Bone marrow (tissue), 2 donors: Measurements from ENCODE around the gene MACIR.
"Not testable (repeated sequence)": the region's sequence is repeated elsewhere in the genome, so short reads cannot be mapped to it uniquely, and the experiment has no call there.

Experiments used
- DNase-seq, 2 donors: peaks; one replicate each; lab custom pipeline; 2025; lab: John Stamatoyannopoulos, UW

The MACIR gene, protein sequence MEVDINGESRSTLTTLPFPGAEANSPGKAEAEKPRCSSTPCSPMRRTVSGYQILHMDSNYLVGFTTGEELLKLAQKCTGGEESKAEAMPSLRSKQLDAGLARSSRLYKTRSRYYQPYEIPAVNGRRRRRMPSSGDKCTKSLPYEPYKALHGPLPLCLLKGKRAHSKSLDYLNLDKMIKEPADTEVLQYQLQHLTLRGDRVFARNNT

DNA sequence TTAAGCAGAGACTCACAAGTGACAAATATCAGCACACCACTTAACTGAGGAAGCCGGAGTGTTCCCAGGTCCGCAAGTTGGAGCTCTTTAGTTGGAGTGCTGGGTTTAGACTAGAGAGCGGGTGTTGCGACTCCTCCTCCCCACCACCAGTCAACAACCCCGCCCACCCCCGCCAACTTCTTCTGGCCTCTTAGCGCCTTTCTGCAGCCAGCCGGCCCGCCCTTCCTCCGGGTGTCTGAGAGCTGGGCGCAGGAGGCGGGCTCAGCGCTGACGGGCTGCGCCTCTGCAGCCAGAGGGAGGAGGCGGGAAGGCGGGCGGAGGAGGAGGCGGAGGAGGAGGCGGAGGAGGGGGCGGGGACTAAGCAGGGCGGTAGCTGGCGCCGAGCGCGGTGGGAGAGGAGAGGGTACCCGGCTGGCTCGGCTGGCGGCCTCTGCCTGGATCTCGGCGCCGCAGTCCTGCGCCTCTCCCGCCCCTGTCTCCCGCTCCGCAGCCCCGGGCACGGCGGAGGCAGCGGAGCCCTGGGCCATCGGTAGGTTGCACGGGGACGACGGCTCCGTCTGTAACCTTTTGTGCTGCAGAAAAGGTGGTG is at the start of gene MACIR:
Gene MACIR, plus strand, starts transcription at position 396 of the 589 bp plus-strand sequence. CDS start 17,157 bp downstream, outside the sequence.
- peak; percentile 80 to 98 for DNase-seq

DNA sequence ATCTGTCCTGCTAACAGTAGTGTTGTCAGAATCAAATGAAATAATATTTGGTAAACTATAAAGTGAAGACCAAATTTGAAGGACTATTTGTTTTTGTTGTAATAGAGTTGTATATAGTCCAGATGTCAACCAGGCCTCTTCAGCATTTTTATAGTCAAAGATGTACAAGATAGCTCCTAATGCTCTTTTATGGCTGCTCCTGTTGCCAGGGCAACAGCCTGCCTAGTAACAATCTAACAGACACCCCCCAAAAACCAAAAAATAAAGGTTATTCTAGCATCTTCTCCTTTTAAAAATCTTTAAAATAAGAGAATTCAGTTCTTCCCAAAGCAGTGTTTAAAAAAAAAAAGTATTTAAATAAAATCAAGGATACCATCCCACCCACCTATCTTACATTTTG is 49.5 kb upstream of the MACIR start:
- no peak for DNase-seq

DNA sequence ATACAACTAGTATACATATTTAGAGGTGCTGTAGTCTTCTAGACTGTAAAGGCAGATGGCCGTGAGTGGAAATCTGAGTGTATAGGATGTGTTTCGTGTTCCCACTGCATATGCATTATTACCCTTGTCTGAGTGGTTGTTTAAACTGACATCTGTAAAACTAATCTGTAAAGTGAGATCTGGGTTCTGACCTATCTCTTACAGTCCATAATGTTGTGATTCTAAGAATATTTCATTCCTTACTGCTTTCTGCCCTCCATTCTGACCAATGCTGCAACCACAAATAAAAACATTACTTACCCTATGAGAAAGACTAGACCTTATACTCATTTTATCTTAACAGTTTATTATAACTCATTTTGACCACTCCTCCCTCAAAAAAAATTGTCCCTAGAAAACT is 47.6 kb upstream of the MACIR start:
- no peak for DNase-seq

DNA sequence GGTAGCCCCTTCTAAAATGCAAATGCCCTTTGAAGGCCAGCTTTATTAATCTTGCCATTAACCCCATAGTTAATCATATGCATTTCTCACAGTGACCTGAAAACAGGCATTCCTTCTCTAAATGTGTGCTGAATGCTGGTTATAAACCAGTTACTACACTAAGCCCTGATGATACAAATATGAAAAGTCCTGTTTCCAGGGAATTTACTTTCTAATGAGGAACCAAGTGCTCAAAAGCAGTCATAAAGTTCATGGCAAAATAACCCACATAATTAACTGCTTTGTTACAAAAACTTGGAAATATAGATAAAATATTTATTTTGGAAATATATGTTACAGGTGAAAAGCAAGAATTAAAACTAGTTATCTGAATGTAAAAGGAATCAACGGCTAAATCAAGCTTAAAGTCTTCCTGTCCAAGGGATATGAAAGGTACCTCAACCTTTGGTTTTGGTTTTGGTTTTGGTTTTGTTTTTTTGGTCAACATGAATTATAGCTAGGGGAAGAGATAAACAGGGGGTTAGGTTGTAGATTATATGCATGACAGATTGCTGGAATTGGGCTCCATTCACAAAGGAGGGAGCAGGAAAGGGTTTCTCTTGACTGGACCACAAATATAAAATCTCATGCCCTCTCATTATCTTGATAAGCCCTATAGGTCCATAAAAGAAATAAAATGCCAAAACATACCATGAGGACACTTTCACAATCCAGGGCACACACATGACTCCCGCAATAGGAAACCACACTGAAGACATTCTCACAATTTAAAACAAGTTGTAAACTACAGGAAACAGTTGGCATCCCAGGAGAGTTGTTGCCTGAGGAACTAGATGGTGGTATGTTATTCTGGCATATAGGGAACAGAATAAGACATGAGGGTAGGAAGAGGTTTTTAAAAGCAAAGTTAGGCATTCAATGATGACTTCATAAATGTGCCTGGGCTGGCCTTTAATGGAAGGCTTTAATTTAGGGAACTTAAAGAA is 46.7 kb upstream of the MACIR start:
- peak in 1 of 2 donors; percentile 74 for DNase-seq

DNA sequence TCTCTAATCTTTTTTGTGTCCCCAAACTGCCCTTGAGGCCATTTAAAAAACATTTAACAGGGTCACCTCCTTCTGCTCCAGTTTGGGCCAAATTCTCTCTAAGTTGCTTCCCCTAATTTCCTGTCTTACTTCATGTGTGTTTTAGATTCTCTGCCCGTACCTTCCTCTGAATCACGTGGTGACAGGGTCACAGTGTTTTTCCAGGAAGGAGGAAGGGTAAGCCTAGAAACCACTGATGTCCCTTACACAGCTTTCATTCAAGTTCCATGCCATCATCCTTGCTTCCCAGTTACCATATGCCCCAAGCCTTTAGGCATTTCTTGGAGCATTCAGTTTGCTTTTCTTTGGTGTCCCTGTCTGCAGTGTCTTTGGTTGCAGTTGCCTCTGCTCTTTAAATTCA is 42.4 kb upstream of the MACIR start:
- DNase-seq, result no peak

DNA sequence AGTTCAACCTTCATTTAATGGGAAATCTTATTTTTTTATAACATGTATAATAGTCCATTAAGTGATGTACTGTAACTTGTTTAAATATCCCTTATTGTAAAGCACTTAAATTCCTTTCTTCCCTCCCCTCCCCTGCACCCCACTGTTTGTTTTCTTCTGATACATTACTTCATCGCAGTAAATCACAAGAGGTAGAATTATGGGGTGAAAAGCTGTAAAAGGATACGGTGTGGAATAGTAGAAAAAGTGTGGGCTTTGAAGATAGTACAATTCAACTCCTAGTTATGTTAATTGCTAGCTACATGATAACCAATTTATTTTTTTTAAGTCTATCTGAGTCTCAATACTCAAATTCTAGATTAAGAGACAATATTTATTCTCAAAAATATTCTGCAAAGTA is 41.9 kb upstream of the MACIR start:
- DNase-seq, result no peak

DNA sequence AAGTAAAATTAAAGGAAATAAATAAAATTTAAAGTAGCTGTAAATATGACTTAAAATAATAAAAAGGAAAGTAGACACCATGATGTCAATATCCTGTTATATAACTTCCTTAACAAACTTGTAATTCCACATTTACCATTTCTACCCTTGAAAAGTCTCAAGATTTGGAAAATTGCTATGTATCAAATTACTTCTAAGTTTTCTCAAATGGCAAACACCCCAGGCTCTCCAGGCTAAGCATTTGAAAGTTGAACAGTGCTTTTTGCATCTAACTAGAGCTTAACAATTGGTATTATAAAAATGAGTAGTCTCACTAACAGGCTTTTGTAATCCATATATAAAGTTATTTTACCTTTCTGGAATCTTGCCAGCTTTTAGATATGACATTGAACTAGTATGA is 41.5 kb upstream of the MACIR start:
- no peak for DNase-seq

DNA sequence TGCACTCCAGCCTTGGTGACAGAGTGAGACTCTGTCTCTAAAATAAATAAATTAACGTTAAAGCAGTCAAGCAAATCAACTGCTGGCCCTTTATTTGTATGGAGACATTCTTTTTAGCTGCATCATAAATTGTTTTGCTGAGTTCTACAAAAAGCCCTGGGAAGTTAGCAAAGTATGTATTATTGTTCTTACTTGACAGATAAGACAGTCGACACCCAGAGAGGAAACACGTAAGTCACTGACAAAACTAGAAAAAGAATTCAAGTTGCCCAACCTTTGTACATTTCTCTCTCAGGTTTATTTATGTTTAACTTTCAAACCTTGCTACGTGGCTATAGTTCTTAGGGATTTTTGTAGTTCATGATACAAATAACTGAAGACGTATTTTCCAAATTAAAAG is 40.4 kb upstream of the MACIR start:
- DNase-seq, result no peak

DNA sequence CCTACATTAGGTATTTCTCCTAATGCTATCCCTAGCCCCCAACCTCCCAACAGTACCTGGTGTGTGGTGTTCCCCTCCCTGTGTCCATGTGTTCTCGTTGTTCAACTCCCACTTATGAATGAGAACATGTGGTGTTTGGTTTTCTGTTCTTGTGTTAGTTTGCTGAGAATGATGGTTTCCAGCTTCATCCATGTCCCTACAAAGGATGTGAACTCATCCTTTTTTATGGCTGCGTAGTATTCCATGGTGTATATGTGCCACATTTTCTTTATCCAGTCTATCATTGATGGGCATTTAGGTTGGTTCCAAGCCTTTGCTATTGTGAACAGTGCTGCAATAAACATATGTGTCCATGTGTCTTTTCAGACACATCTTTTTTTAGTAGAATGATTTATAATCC is 39.5 kb upstream of the MACIR start:
- DNase-seq, result not testable (repeated sequence)

DNA sequence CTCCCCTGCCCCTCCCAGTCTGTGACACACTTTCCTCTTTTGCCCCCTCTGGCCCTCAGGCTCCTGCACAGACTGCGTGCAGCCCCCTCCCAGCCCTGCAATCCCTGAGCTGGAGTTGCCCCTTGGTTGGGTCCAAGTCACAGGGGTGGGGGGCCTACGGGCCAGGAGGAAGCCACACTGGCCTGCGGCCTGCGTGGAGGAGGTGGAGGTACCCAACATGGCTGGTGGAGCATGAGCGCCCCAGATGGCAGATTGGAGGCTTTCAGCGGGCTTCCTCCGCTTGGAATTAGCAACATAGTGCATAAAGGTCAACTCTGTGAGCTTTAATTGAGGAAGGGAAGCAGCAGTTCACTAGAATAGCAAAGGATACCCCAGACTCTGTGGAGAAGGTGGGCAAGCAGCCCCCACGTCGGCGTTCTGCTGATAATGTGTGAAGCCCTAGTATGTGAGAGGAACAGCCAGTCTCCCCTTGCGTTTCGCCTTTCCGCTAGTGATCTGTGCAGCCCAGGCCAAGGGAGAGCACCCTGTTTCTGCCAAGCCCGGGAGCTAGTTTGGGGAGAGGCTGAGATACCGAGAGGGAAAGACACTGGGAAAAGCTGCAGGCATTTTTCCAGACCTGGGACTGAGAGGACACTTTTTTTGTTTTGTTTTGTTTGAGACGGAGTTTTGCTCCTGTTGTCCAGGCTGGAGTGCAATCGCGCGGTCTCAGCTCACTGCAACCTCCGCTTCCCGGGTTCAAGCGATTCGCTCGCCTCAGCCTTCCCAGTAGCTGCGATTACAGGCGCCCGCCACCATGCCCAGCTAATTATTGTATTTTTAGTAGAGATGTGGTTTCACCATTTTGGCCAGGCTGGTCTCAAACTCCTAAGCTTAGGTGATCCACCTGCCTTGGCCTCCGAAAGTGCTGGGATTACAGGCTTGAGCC is 35.3 kb upstream of the MACIR start:
- no peak for DNase-seq

DNA sequence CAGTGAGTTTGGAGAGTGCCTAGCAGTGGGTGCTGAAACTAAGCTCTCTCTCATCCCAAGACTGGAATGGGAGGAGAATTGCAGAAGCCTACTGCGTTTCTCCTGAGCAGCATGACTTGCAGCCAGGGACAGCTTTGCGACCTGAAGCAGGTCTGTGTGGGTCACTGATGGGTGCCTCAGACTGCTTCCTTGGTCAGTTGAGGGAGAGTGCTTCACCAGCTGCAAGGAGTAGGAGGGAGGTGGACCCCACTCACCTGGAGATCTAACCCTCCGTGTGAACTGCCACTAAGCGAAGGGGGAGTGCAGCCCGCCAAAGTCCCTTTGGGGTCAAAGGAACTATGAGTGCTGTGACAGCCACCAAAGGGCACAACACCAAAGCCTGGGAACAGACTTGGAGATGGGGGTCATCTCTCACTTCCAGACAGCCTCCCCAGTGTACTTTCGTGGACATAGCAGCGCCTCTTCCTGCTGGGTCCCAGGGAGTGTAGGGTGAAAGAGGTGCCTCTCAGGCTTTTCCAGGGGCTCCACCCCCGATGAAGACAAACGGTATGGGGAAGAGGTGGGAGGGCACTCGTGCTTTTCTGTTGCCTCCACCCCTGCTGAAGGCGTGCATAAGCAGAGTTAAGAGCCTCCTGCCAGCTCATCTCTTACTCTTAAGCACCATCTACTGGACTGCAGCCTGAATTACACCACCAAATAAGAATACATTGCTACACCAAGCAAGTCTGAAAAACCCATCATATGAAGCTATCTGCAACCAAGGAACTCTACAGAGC is 34.3 kb upstream of the MACIR start:
- DNase-seq, result peak in 1 of 2 donors; percentile 81

DNA sequence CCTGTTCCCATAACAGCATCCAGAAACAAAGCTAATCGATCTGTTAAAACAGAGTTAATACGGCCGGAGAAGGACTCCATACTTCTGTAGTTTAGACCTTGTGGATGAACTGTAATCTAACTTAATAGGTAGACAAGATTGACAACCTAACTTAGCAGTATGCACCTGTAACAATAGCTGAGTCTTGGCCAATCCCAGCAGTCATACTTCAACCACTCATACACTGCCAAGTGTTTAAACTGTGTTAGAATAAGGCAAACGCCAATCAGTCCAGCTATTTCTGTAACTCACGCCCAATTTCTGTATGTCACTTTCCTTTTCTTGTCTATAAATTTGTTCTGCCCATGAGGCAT is 33.7 kb upstream of the MACIR start:
- DNase-seq, result no peak

DNA sequence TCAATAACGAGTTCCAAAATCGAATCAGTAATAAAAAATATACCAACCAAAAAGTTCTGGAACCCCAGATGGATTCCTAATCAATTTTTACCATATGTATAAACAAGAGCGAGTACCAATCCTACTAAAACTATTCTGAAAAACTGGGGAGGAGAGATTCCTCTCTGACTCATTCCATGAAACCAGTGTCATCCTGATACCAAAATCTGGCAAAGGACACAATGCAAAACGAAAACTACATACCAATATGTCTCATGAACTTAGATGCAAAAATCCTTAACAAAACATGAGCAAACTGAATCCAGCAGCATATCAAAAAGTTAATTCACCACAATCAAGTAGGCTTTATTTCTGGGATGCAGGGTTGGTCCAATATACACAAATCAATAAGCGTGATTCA is 30.5 kb upstream of the MACIR start:
- no peak for DNase-seq

DNA sequence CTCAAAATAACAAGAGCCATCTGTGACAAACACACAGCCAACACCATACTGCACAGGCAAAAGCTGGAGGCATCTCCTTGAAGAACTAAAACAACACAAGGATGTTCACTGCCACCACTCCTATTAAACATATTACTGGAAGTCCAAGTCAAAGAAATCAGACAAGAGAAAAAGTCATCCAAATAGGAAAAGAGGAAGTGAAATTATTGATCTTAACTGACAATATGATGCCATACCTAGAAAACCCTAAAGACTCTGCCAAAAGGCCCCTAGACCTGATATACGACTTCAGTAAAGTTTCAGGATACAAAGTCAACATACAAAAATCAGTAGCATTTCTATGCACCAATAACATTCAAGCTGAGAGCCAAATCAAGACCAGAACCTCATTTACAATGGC is 30.0 kb upstream of the MACIR start:
- no peak for DNase-seq

DNA sequence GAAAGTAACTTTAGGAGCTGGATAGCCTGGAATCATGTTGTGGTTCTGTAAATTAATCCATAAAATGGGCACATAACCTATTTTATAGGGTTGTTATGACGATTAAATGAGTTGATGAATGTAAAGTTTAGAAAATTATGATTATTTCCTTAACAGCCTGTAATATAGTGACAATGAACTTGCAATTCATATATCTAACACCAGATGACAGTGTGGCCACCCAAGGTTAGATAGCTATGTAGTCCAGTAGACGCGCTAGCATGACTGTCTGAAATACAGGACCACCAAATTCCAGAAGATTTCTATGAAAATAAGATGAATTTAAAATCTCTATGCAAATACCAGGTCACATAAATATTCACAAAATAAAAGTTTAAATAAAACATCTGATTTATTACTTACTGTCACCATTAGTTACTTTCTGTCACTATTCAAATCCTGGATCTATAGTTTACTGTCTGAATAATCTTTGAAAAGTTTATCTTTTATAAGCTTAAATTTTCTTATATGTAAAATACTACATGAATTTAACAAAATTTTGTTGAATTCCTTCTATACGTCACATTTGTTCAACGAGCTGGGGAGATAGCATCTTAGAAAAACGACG is 26.1 kb upstream of the MACIR start:
- DNase-seq, result peak in 1 of 2 donors; percentile 32

DNA sequence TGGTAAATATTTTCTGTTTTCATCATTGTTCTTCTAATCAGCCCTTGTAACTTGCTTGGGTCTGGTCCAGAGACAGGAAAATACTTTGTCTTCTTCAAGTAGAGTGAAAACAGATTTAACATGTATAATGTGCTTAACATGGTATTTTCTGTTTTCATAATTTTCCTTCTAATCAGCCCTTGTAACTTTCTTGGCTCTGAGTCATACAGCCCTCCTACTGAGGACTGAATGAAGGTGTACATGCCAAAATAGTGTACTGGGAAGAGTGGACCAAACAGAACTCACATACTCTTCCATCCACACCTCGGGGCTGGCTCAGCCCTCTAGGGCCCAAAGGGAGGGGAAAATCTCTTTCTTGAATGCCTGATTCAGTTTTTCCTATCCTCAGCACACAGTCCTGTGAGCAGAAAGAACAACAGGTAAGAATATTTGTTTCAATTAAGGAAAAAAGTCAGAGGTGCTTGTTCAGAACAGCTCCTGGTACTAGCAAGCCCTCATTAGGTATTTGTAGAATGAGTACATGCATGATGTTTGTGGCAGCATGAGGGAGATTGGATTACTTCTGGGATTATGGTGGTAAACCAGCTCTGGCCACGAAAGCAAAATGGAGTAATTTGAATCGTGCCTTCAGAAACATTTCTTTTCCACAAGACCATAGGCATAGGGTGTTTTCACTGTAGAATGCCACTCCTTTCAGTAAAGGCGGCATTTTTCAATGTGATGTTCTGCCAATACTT is 24.2 kb upstream of the MACIR start:
- DNase-seq, result no peak

DNA sequence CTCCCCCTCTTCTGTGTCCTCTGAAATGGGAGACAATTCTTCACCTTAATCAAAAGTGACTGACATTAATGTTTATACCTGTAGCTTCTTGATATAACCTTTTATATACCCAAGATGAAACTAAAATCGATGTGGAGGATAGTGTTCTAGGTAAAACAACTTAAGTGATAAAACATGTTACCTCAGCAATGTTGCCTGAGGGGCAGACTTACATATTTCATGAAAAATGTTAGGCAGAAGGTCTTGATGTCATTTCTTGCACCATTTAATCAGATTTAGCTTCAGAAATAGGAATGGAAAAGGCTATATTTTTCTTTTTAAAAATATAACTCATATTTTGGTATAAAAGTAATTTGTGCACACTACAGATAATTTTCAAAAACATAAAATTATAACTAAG is 22.7 kb upstream of the MACIR start:
- DNase-seq, result no peak

DNA sequence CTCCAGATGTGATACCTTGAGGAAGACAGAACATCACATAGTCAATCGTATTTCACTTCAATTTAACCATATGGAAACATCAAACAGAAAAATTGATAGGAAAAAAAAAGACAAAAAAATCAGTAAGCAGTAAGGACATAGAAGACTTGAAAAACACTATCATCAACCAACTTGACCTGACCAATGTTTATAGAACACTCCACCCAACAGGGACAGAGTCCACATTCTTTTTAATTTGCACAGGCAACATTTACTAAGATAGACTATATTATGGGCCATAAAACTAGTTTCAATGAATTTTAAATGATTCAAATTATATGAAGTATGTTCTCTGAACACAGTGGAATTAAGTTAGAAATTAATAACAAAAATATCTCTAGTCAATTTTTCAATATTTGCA is 20.8 kb upstream of the MACIR start:
- DNase-seq, result no peak

DNA sequence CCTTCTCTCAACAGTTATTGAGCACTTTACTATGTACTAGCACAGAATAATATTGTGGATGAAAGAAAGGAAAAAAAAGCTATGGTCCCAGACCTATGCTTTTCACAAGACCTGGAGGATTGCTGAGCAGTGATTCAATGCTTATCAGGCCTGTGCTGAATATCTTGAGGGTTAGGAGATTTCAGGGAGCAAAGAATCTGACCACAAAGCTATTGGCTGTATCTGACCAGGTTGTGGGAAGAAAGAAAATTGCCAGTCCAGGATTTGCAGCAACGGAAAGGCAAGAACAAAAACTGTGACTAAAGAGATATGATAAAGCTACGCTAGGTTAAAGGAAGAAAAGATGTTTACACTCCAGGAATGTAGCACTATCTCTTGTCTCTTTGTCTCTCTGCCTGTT is 14.9 kb upstream of the MACIR start:
- DNase-seq, result no peak

DNA sequence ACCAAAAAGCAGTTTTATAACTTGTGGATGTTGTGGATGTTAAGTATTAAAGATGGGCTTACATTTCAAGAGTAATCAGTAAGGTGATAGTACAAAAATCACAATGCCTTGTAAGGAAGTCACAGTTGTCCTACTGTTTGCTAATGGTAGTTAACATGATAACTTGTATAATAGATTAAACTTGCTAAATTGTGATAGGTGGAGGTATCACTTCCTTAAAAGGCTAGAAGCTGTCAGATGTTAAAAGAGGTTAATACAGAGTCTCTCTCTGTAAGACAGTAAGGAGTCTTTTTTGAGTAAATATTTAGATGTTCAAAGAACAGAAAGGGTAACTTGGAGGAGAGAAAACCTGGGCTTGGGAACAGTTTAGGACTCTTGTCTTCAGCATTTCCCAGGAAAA is 14.2 kb upstream of the MACIR start:
- DNase-seq, result no peak
